Smooth muscle cell of the brain vasculature (primary cell): ENCODE data around the gene MRPL36.
"Not testable (repeated sequence)": the region's sequence is repeated elsewhere in the genome, so short reads cannot be mapped to it uniquely, and the experiment has no call there.

ENCODE experiments used
- DNase-seq: peaks from one replicate; pipeline ENCODE4 v3.0.0-alpha.2; 2012; ENCODE audit warnings: low read depth, low spot score

MRPL36 gene

GRCh38 chr5:1797103-1797800 lies 2.4 kb downstream of the MRPL36 start:
- DNase-seq = no peak

GRCh38 chr5:1796371-1797102 lies 3.1 kb downstream of the MRPL36 start:
- no peak for DNase-seq

- no peak for DNase-seq
These were observed 3.7 kb downstream of the MRPL36 start for GRCh38 chr5:1795931-1796330.

GRCh38 chr5:1795506-1795905 lies 4.1 kb downstream of the MRPL36 start:
- no peak for DNase-seq

- no peak for DNase-seq
These were observed 4.7 kb downstream of the MRPL36 start for GRCh38 chr5:1794901-1795290.

GRCh38 chr5:1793966-1794900 lies 5.4 kb downstream of the MRPL36 start:
- no peak for DNase-seq

GRCh38 chr5:1793301-1793740 lies 6.3 kb downstream of the MRPL36 start:
- DNase-seq = no peak

GRCh38 chr5:1792842-1793266 lies 6.8 kb downstream of the MRPL36 start:
- no peak for DNase-seq

- no peak for DNase-seq
These were observed 8.5 kb downstream of the MRPL36 start for GRCh38 chr5:1791176-1791575.

- DNase-seq = no peak
These were observed 9.7 kb downstream of the MRPL36 start for GRCh38 chr5:1789834-1790471.

GRCh38 chr5:1789438-1789833 lies 10.2 kb downstream of the MRPL36 start:
- not testable (repeated sequence) for DNase-seq

- no peak for DNase-seq
These were observed 10.8 kb downstream of the MRPL36 start for GRCh38 chr5:1788828-1789227.

- DNase-seq = no peak
These were observed 11.4 kb downstream of the MRPL36 start for GRCh38 chr5:1788200-1788599.

- no peak for DNase-seq
These were observed 12.1 kb downstream of the MRPL36 start for GRCh38 chr5:1787472-1788047.

GRCh38 chr5:1786621-1787471 lies 12.8 kb downstream of the MRPL36 start:
- no peak for DNase-seq

- no peak for DNase-seq
These were observed 13.7 kb downstream of the MRPL36 start for GRCh38 chr5:1785984-1786383.

GRCh38 chr5:1785062-1785461 lies 14.6 kb downstream of the MRPL36 start:
- DNase-seq = no peak

- no peak for DNase-seq
These were observed 15.2 kb downstream of the MRPL36 start for GRCh38 chr5:1784197-1785050.

GRCh38 chr5:1783216-1783554 lies 16.5 kb downstream of the MRPL36 start:
- no peak for DNase-seq
